ENCODE measurements around the gene BABAM2.

The BABAM2 gene

DNA sequence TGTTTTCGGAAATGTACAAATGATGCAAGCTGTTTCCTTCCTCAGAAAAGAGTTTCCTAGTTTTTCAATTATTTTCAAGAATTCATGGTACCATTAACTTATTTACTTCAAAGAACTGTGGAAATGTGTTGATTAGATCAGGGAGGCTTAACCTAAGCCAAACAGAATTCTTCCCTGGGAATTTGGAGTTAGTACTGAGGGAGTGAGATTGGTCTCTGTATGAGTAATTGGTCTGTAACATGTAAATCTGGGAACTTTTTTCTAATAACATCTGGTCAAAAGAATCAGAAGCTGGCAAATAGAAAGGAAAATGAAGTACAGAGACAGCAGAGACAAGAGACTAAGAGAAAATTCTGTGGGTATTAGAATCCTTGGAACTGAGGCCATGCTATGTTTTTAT is 145.8 kb downstream of the BABAM2 start:
- Mint-ChIP-seq H3K27ac (no peak overlapping the region), H3K9me3 (no peaks in the 10 kb centered on the region), H3K4me1 (no peaks in the 10 kb centered on the region), H3K36me3 (peaks cover 14% of the 10 kb centered on the region), H3K27me3 (no peaks in the 10 kb centered on the region), H3K4me3 (no peak overlapping the region)
- DNase-seq (ENCODE audit: low spot score in 2 of 2): no peak
- no peak for ATAC-seq (ENCODE audit: low read depth)

DNA sequence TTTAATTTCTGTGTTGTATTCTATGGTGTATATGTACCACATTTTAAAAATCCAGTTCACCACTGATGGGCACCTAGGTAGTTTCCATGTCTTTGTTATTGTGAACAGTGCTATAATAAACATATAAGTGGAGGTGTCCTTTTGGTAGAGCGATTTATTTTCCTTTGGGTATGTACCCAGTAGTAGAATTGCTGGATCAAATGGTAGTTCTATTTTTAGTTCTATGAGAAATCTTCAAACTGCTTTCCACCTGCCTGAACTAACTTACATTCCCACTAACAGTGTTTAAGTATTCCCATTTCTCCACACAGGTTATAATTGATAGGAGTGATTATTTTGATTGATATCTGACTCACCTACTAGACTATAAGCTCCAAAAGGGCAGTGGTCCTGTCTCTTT is 148.2 kb downstream of the BABAM2 start:
- peaks cover 3% of the 10 kb centered on the region for H3K9me3 Mint-ChIP-seq
- no peak for ATAC-seq (ENCODE audit: low read depth)
- H3K4me1 Mint-ChIP-seq: no peaks in the 10 kb centered on the region
- H3K27ac Mint-ChIP-seq: no peak overlapping the region
- H3K4me3 Mint-ChIP-seq: no peak overlapping the region
- no peaks in the 10 kb centered on the region for H3K27me3 Mint-ChIP-seq
- no peak for DNase-seq (ENCODE audit: low spot score in 2 of 2)
- peaks cover 18% of the 10 kb centered on the region for H3K36me3 Mint-ChIP-seq

DNA sequence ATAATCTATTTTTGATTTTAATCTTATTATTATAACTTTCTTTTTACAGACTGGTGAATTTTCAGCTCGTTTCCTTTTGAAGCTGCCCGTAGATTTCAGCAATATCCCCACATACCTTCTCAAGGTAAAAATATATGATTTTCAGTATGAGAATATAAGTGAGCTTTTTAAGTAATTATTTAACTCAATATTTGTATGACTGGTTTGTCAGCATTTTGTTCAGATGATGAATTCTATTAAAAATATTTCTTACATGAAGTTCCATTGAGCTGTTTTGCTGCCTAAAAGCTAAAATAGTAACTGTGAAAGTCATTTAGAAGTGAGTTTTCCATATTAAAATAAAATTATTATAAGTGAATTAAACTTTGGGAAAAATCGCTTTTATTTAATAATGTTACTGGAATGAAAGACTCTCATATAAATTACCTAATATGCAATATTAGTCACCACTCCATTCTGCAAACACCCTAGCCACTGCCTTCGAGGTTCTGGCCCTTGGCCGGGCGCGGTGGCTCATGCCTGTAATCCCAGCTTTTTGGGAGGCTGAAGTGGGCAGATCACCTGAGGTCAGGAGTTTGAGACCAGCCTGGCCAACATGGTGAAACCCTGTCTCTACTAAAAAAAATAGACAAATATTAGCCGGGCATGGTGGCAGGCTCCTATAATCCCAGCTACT is 155.3 kb downstream of the BABAM2 start:
- Mint-ChIP-seq H3K9me3 (peaks cover 3% of the 10 kb centered on the region), H3K4me3 (no peak overlapping the region), H3K4me1 (no peaks in the 10 kb centered on the region), H3K36me3 (peaks cover 27% of the 10 kb centered on the region), H3K27me3 (no peaks in the 10 kb centered on the region), H3K27ac (no peak overlapping the region)
- ATAC-seq (ENCODE audit: low read depth) (no peak), DNase-seq (ENCODE audit: low spot score in 2 of 2) (no peak)

DNA sequence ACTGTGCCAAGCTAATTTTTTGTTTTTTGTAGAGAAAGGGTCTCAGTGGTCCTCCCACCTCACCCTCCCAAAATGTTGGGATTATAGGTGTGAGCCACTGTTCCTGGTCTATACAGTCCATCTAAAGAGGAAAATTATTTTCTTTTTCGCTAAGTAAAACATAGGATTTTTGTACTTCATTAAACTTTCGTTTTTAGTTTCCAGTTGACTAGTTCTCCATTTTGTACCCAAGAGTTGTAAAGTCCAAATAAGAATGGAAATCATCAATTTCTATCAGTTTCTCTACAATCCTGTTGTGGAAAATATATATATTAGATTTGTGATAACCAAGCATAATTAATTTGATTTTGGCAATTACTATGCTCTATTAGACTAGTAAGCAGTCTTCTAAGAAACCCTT is 156.4 kb downstream of the BABAM2 start:
- no peaks in the 10 kb centered on the region for H3K4me1 Mint-ChIP-seq
- H3K9me3 Mint-ChIP-seq: peaks cover under 1% of the 10 kb centered on the region
- H3K27me3 Mint-ChIP-seq: no peaks in the 10 kb centered on the region
- H3K36me3 Mint-ChIP-seq: peaks cover 29% of the 10 kb centered on the region
- H3K27ac Mint-ChIP-seq: no peak overlapping the region
- DNase-seq (ENCODE audit: low spot score in 2 of 2): no peak
- no peak for ATAC-seq (ENCODE audit: low read depth)
- H3K4me3 Mint-ChIP-seq: no peak overlapping the region

DNA sequence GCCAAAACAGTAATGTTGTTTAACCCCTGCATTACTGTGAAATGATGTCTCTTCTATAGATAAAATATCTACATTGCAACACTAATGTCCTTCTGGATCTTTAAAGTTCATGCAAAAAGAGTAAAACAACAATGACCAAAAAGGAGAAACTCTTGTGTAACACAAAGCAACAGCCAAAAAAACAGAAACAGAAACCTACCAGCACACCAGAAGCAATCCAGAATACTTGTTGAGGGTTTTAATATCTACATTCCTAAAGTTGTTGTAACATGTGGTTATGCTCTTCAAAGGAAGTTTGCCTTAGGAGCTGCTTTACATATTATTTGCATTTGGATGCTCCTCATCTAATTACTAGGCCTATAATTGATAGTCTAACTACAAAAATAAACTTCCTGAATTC is 157.2 kb downstream of the BABAM2 start:
- ATAC-seq (ENCODE audit: low read depth) (no peak), DNase-seq (ENCODE audit: low spot score in 2 of 2) (no peak)
- Mint-ChIP-seq H3K27ac (no peak overlapping the region), H3K9me3 (no peaks in the 10 kb centered on the region), H3K4me3 (no peak overlapping the region), H3K4me1 (no peaks in the 10 kb centered on the region), H3K36me3 (peaks cover 27% of the 10 kb centered on the region), H3K27me3 (no peaks in the 10 kb centered on the region)

DNA sequence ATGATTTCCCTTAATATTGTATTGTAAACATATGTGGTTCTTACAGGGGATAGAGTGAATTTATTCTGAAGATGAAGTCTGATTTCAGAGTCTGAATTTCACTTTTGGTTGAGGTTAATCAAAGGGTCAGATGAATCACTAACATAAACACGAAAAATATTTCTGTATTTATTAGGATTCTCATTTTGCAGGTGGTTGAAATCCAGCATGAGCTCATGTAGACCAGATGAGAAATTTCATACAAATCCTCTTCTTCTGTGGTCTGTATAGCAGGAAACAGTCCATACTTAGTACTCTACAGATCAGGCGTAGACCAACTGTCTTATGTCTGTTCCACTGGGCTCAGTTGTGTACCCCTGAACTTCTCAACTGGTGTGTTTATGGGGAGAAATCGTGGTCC is 157.8 kb downstream of the BABAM2 start:
- H3K9me3 Mint-ChIP-seq: no peaks in the 10 kb centered on the region
- DNase-seq (ENCODE audit: low spot score in 2 of 2): no peak
- no peaks in the 10 kb centered on the region for H3K4me1 Mint-ChIP-seq
- peak overlapping the region; percentile 31 for H3K27ac Mint-ChIP-seq
- peaks cover 27% of the 10 kb centered on the region for H3K36me3 Mint-ChIP-seq
- H3K27me3 Mint-ChIP-seq: no peaks in the 10 kb centered on the region
- ATAC-seq (ENCODE audit: low read depth): no peak
- no peak overlapping the region for H3K4me3 Mint-ChIP-seq

DNA sequence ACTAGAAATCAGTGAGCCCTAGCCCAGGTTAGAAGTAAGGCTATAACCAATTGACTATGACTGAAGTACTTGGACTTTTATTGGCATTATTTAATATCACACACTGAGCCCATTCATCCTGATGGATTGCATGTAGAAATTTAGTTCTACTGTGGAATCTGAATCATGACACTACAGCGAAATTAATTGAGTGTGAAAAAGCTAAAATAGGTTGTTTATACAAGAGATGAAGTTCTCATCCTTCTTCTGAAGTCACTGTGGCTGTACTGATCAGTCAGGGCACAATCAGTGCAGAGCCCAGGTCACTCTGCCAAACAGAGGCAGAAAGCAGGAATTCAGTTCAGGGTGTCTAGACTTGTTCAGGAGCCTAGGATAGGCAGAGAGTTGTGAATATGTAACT is 158.9 kb downstream of the BABAM2 start:
- H3K27ac Mint-ChIP-seq: no peak overlapping the region
- H3K9me3 Mint-ChIP-seq: no peaks in the 10 kb centered on the region
- no peak overlapping the region for H3K4me3 Mint-ChIP-seq
- DNase-seq (ENCODE audit: low spot score in 2 of 2): no peak
- H3K27me3 Mint-ChIP-seq: no peaks in the 10 kb centered on the region
- no peak for ATAC-seq (ENCODE audit: low read depth)
- no peaks in the 10 kb centered on the region for H3K4me1 Mint-ChIP-seq
- peaks cover 30% of the 10 kb centered on the region for H3K36me3 Mint-ChIP-seq

DNA sequence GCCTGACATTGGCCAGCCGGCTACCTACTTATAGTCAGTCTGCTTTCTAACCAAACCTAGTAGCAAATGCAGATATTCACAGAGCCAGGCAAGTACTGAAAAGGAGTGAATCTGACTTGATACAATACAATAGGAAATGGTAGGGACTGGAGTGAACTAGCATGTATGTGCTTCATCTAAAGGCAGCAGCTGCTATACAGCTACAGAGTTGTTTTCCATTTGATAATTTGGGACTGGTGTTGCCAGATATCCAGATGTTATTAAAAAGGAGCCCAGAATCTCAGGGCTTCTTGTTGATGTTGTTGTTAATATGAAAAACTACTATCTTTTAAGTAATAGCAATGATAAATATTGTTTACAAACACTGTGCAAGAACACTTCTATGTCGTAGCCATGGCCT is 159.4 kb downstream of the BABAM2 start:
- Mint-ChIP-seq H3K27ac (no peak overlapping the region), H3K4me3 (no peak overlapping the region)

DNA sequence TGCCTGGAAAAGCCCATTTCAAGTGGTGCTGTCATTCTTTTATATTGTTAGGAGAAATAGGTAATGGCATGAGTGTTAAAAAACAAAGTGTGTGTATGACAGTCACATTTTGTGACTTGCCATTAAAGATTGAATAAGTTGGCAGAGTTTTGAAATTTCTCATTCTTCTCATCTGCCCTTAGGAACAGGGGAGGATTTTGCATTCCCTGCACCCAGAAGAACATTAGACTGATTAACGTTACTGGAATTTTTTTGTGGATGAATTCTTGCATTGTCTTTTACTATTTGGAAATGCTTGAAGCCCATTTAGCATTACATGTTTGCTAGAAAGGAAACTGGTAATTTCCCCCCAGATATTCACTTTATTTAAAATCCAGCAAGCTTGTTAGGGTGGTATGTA is 162.2 kb downstream of the BABAM2 start:
- Mint-ChIP-seq H3K36me3 (peaks cover 25% of the 10 kb centered on the region), H3K4me1 (no peaks in the 10 kb centered on the region), H3K9me3 (no peaks in the 10 kb centered on the region), H3K4me3 (no peak overlapping the region), H3K27me3 (no peaks in the 10 kb centered on the region), H3K27ac (no peak overlapping the region)
- ATAC-seq (ENCODE audit: low read depth): no peak
- DNase-seq (ENCODE audit: low spot score in 2 of 2): no peak

More for the DNA sequence above, 159.4 kb downstream of the BABAM2 start:
- H3K4me1 Mint-ChIP-seq: no peaks in the 10 kb centered on the region
- no peak for DNase-seq (ENCODE audit: low spot score in 2 of 2)
- H3K27me3 Mint-ChIP-seq: no peaks in the 10 kb centered on the region
- H3K9me3 Mint-ChIP-seq: no peaks in the 10 kb centered on the region
- H3K36me3 Mint-ChIP-seq: peaks cover 30% of the 10 kb centered on the region
- ATAC-seq (ENCODE audit: low read depth): no peak

DNA sequence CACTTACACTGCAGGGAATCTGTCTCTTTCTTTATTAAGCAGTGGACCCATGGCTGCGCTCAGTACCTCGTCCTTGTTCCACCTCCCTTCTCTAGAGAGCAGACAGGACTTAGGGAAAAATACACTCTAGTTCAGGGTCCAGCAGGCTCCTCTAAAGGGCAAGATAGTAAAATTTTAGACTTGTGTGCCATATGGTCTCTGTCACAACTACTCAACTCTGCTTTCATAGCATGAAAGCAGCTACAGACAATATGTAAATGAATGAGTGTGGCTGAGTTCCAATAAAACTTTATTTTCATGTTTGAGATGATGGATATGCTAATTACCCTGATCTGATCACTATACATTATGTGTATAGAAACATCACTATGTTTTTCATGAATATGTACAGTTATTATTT is 163.1 kb downstream of the BABAM2 start:
- no peak overlapping the region for H3K27ac Mint-ChIP-seq
- no peaks in the 10 kb centered on the region for H3K4me1 Mint-ChIP-seq
- H3K36me3 Mint-ChIP-seq: peaks cover 25% of the 10 kb centered on the region
- ATAC-seq (ENCODE audit: low read depth) (no peak), DNase-seq (ENCODE audit: low spot score in 2 of 2) (no peak)
- no peaks in the 10 kb centered on the region for H3K9me3 Mint-ChIP-seq
- H3K27me3 Mint-ChIP-seq: no peaks in the 10 kb centered on the region
- no peak overlapping the region for H3K4me3 Mint-ChIP-seq

DNA sequence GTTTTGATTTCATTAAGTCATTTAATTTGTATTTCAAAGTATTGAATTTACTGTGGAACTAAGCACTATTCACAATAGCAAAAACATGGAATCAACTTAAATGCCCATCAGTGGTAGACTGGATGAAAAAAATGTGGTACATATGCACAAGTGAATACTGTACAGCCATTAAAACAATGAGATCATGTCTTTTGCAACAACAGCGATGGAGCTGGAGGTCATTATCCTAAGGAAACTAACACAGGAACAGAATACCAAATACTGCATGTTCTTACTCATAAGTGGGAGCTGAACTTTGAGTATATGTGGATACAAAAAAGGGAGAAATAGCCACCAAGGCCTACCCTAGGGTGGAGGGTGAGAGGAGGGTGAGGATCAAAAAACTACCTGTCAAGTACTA is 164.4 kb downstream of the BABAM2 start:
- H3K4me3 Mint-ChIP-seq: no peak overlapping the region
- H3K27ac Mint-ChIP-seq: no peak overlapping the region
- no peaks in the 10 kb centered on the region for H3K9me3 Mint-ChIP-seq
- H3K4me1 Mint-ChIP-seq: no peaks in the 10 kb centered on the region
- ATAC-seq (ENCODE audit: low read depth) (no peak), DNase-seq (ENCODE audit: low spot score in 2 of 2) (no peak)
- no peaks in the 10 kb centered on the region for H3K27me3 Mint-ChIP-seq
- H3K36me3 Mint-ChIP-seq: peaks cover 28% of the 10 kb centered on the region

DNA sequence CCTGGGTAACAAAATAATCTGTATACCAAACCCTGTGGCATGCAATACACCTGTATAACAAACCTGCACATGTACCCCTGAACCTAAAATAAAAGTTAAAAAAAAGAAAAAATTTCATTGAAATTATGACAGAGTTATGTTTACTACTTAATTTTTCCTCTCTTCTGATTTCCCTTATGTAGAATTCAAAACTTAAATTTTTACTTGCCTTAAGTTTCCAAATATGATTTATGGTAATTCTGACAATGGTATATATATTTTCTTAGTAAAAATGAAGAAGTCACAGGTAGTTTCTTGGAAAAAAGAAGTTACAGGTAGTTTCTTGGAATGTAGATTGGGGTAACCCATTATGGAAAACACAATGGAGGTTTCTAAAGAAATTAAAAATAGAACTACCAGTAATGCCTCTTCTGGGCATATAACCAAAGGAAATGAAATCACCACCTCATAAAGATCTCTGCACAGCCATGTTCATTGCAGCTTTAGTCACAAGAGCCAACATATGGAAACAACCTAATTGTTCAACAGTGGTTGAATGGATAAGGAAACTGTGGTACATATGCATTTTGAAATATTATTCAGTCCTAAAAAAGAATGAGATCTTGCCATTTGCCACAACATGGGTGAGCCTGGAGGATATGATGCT is 164.9 kb downstream of the BABAM2 start:
- H3K36me3 Mint-ChIP-seq: peaks cover 30% of the 10 kb centered on the region
- DNase-seq (ENCODE audit: low spot score in 2 of 2) (no peak), ATAC-seq (ENCODE audit: low read depth) (no peak)
- H3K9me3 Mint-ChIP-seq: no peaks in the 10 kb centered on the region
- H3K27ac Mint-ChIP-seq: no peak overlapping the region
- no peaks in the 10 kb centered on the region for H3K27me3 Mint-ChIP-seq
- H3K4me1 Mint-ChIP-seq: no peaks in the 10 kb centered on the region
- no peak overlapping the region for H3K4me3 Mint-ChIP-seq

DNA sequence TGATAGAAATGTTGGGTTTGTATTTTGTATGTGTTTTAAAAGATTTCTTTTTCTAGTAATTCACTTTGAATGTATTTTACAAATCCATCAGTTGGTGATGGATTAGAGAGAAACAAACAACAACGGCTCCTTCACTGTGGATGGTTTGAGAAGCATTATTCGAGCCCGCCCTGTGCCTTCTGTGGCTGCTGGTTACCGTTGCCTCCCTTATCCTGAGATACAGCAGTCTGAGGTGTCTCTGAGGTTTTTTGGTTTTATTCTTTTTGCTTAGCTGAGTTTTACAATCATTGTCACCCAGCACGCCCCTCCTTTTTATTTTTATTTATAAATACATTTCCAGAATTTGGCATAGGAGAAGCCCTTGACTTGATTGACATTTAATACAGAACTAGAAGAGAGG is 168.3 kb downstream of the BABAM2 start:
- Mint-ChIP-seq H3K27ac (no peak overlapping the region), H3K4me1 (no peaks in the 10 kb centered on the region), H3K36me3 (peaks cover 21% of the 10 kb centered on the region), H3K9me3 (no peaks in the 10 kb centered on the region), H3K4me3 (no peak overlapping the region), H3K27me3 (no peaks in the 10 kb centered on the region)
- no peak for DNase-seq (ENCODE audit: low spot score in 2 of 2)
- ATAC-seq (ENCODE audit: low read depth): no peak

DNA sequence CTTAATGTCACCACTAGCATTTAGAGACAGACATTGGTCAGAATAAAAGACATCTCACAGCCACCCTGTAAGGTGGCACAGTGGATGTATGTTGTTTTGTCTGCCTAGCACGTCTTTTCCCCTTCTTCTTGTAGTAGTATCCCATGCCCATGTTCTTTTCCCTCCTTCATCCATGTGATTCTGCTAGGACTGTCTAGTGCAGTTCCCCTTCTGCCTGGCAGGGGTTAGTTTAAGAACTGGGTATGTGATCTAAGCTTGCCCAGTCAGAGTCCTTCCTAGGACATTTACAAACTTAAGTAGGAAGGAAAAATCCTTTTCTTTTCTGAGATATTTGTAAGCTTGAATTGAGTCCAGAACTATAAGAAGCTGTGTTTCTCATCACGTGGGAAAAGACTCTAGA is 172.3 kb downstream of the BABAM2 start:
- ATAC-seq (ENCODE audit: low read depth) (no peak), DNase-seq (ENCODE audit: low spot score in 2 of 2) (no peak)
- H3K4me1 Mint-ChIP-seq: no peaks in the 10 kb centered on the region
- H3K36me3 Mint-ChIP-seq: peaks cover 22% of the 10 kb centered on the region
- no peak overlapping the region for H3K4me3 Mint-ChIP-seq
- no peaks in the 10 kb centered on the region for H3K27me3 Mint-ChIP-seq
- H3K9me3 Mint-ChIP-seq: no peaks in the 10 kb centered on the region
- no peak overlapping the region for H3K27ac Mint-ChIP-seq

DNA sequence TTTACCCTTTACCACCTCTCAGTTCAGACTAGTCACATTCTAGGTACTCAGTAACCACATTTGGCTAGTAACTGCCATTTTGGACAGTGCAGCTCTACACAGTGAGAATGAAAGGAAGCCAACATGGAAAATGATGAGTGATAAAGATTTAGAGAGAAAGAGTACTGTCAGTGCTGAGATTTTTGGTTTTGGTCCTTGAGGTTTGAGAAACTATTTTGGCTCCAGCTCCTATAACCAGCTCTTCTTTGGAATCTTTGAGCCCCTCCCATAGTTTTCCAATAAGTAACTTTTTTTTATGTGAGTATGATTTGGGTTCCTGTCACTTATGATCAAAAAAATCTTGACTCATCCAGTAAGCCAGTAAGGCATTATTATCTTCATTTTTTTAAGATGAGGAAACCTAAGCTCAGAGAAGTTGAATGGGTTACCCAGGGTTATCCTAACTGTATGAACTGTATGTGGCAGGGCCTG is 173.0 kb downstream of the BABAM2 start:
- no peak overlapping the region for H3K4me3 Mint-ChIP-seq
- H3K27me3 Mint-ChIP-seq: no peaks in the 10 kb centered on the region
- H3K4me1 Mint-ChIP-seq: no peaks in the 10 kb centered on the region
- no peak overlapping the region for H3K27ac Mint-ChIP-seq
- H3K36me3 Mint-ChIP-seq: peaks cover 18% of the 10 kb centered on the region
- no peaks in the 10 kb centered on the region for H3K9me3 Mint-ChIP-seq
- no peak for ATAC-seq (ENCODE audit: low read depth)
- no peak for DNase-seq (ENCODE audit: low spot score in 2 of 2)

Measured in memory B cell (primary cell).